COLO668 (cell line): ENCODE results near the gene FARSA.
"Not testable (repeated sequence)": the region's sequence is repeated elsewhere in the genome, so short reads cannot be mapped to it uniquely, and the experiment has no call there.

ENCODE experiments used
- DNase-seq: peaks from one replicate; lab custom pipeline; 2025; ENCODE audit not compliant: unreplicated experiment; lab: John Stamatoyannopoulos, UW

FARSA gene

DNA sequence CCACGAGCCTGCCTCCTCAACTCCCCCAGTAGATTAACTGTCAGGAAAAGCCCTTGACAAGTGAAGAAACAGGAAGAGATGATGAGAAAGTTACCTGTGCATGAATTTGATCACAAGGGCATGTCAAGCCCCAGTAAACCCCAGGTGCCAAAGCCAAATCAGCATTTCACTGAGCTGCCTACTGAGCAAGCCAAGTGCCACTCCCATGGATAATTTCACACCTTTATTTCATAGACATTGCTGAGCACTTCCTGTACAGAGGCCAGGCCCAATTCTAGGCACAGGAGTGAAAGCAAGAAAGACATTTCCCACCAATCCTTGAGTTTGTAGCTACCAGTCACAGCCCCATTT lies 21.1 kb upstream of the FARSA start:
- no peak for DNase-seq

DNA sequence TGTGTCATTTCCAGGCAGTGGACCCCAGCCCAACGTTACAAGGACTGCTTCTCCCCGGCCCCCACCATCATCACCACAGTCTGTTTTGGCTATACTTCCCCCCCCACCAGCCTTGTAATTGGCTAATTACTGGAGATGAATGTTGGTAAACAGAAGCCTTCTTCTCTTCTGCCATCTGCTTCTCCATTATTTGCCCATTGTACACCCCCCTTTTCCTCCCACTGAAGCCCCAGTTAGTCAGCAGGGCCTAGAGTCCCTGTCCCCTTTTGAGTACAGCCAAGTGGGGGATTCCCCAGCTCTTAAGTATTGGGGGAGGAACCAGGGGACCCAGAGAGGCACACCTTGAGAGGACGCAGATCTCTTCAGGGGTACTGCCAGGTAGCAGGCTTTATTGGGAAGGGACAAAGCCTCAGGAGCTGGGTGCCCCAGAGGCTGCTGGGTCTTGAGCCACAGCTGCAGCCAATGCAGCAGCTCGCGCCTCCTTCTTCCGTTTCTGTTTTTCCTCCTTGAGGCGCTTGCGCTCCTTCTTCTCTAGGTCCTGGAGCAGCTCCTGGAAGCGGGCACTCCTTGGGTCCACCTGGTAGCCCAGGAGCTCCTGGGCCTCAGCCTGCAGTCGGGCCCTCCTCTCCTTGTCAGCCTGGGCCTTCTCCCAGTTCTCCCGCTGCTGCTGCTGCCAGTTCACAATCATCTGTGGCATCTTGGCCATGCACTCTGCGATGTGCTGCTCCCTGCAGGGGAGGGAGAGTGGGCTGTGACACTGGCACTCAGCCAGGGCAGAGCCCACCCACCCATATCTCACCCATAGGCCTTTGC lies 20.5 kb upstream of the FARSA start:
- no peak for DNase-seq

DNA sequence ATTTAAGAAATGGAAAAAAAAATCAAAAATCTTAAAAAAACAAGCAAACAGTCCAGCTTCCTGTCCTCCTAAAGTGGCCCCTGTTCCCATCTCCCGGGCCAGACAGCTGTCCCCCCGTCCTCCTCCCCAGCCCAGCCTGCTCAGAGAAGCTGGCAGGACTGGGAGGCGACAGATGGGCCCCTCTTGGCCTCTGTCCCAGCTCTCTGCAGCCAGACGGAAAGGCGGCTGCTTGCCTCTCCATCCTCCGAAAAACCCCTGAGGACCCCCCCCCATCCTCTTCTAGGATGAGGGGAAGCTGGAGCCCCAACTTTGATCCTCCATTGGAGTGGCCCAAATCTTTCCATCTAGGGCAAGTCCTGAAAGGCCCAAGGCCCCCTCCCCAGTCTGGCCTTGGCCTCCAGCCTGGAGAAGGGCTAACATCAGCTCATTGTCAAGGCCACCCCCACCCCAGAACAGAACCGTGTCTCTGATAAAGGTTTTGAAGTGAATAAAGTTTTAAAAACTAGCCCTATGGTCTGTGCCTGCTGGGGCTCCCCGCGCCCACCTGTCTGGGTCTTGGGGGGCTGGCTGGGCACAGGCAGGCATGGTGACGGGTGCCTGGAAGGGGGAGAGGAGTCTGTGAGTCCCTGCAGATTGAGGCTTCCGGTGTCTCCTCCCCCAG lies 19.8 kb upstream of the FARSA start:
- DNase-seq = no peak

DNA sequence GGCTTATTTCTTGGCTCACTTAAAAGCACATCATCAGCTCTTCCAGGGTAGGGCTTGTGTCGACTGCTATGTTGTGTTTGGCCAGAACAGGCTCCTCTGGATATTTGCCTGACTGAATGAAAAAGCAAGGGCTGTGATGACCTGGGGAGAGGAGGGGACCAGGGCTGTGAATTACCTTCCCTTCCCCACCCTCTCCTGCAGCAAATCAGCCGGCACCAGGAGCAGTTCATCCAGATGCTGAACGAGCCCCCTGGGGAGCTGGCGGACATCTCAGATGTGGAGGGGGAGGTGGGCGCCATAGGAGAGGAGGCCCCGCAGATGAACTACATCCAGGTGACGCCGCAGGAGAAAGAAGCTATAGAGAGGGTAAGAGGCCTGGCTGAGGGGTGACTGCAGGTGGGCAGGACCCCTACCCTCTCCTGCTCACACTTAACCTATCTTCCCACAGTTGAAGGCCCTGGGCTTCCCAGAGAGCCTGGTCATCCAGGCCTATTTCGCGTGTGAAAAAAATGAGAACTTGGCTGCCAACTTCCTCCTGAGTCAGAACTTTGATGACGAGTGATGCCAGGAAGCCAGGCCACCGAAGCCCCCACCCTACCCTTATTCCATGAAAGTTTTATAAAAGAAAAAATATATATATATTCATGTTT lies 19.1 kb upstream of the FARSA start:
- no peak for DNase-seq

DNA sequence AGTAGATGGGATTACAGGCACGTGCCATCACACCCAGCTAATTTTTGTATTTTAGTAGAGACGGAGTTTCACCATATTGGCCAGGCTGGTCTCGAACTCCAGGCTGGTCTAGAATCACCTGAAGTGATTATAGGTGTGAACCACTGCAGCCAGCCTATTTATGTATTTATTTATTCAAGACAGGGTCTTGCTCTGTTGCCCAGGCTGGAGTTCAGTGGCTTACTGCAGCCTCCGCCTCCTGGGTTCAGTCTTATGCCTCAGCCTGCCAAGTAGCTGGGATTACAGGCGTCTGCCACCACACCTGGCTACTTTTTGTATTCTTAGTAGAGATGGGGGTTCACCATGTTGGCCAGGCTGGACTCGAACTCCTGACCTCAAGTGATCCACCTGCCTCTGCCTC lies 18.5 kb upstream of the FARSA start:
- DNase-seq = not testable (repeated sequence)

DNA sequence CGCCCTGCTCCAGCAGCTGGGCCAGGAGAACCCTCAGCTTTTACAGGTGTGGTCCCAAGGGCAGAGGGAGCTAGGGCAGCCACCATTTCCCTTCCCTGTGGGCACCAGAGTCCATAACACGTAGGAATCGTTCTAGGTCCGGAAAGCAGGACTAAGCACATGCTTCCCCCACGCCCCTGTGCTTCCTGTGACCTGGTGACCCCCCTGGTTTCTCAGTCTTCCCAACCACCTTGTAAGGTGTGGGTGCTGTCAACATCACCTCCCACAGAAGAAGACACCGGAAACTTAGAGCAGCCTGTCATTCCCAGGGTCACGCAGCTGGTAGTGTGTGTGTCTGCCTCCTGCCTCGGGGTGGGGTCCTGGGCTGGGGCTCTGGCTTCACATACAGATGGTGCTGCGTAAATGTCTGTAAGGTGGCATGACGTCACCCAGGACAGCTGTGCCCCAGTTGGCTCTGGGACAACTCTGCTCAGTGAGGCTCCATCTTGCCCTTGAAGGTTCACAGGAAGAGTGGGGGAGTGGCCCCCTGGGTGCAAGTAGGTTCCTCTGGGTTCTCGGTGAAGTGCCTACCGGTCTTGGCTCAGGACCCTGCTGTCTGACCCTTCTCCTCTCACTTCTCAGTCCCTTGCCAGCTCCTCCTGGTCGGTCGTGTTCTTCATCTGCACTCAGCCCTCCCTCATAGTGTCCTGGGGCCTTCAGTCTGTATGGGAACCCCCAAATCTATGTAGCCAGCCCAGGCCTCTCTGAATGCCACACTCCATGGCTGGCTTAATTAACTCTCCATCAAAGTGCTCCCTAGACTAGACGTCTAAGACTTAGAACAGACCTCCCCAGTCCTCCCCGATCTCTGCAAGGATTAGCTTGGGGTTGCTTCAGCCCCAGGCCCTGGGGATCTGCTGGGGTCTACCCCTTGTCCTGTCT lies 16.1 kb upstream of the FARSA start:
- no peak for DNase-seq

DNA sequence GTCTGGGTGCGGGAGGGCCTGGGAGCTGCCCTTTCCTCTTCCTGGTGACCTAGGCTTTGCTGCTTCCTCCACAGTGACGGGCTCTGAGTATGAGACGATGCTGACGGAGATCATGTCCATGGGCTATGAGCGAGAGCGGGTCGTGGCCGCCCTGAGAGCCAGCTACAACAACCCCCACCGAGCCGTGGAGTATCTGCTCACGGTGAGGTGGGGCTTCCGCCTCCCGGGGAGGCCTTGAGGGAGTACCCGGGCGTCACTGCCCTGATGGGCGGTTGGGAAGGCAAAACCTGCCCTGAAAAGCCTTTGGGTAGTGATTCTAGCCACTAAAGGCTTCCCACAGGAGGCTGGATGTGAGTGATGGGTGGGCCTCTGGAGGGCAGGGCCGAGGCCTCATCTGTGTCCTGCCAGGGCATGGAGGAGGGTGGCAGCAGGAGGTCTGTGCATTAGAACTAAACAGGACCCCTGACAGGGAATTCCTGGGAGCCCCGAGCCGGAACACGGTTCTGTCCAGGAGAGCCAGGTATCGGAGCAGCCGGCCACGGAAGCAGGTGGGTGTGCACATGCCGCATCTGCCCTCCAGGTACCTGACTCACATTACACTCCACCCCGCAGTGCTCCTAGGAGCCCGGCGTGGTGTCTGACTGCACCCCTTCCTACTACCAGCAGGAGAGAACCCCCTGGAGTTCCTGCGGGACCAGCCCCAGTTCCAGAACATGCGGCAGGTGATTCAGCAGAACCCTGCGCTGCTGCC lies 15.3 kb upstream of the FARSA start:
- no peak for DNase-seq

DNA sequence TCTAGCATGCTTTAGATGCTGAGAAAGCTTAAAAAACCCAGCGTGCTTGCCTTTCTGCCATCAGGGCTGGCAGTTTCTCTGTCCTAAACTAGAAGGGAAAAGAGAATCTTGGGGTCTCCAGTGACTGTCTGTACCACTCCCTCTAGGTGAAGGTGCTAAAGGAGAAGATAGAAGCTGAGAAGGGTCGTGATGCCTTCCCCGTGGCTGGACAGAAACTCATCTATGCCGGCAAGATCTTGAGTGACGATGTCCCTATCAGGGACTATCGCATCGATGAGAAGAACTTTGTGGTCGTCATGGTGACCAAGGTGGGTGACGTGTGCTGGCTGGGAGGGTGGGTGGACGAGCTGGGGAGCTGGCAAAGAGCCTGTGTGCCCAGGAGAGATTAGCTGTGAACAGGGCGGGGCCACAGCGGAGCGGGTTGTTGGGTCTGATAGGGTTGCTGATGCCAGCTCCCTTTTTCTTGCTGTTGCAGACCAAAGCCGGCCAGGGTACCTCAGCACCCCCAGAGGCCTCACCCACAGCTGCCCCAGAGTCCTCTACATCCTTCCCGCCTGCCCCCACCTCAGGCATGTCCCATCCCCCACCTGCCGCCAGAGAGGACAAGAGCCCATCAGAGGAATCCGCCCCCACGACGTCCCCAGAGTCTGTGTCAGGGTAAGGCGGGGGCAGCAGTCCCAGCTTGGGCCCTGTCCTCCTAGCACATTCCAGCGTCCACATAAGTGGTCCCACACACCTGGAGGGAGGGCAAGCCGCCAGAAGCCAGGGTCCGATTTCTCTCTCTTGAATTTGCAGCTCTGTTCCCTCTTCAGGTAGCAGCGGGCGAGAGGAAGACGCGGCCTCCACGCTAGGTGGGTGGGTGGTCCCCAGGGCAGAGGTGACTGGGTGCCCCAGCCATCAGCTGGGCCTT lies 14.4 kb upstream of the FARSA start:
- no peak for DNase-seq

DNA sequence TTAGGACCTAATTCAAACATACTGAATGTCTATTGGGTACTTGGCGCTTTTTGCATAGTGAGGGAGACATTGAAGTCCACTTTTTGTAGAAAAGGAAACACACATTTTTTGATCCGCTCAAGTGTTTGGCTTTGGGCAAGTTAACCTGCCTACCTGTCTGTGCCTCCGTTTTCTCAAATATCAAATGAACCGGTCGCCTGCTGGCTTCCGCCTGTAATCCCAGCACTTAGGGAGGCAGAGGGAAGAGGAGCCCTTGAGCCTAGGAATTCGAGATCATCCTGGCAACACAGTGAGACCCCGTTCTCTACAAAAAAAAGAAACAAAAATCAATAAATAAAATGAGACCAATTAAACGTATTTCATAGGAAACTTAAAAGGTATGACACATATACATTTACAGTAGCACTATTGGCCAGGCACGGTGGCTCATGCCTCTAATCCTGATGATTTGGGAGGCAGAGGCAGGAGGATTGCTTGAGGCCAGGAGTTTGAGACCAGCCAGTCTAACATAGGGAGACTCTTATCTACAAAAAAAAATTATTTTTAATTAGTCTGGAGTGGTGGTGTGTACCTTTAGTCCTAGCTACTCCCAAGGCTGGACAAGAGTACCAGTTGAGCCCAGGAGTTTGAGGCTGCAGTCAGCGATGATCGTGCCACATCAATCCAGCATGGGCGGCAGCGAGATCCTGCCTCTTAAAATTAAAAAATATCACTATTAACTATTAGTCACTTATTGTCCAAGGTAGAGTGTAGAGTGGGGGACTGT lies 13.4 kb upstream of the FARSA start:
- DNase-seq = peak; percentile 14

DNA sequence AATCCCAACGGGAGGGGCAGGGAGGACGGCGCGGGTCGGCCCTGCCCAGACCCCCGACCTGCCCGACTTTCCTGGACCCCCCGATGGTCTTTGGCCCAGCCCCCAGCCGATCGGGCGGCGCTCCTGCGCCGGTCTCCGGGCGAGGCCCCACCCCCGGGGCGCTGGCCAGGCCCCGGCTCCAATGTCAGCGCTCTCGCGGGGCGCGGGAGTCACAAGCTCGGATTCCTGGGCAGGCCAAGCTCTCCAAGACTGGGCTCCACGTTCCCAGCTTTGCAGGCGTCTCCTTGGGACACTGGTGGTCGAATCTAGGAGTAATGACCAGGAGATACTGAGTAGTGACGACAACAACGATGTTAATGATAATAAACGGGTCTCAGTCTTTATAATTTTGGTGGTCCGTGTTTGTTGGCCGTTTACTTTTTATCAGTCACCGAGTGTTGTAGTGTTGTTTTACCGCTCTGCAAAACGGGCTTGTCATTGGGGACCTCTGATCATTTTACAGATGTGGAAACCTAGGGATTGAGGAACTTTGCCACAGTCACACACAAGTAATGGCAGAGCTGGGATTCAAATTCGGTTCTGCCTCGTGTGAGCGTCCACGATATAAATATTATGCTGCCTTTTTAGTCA lies 12.7 kb upstream of the FARSA start:
- peak; percentile 88 for DNase-seq

DNA sequence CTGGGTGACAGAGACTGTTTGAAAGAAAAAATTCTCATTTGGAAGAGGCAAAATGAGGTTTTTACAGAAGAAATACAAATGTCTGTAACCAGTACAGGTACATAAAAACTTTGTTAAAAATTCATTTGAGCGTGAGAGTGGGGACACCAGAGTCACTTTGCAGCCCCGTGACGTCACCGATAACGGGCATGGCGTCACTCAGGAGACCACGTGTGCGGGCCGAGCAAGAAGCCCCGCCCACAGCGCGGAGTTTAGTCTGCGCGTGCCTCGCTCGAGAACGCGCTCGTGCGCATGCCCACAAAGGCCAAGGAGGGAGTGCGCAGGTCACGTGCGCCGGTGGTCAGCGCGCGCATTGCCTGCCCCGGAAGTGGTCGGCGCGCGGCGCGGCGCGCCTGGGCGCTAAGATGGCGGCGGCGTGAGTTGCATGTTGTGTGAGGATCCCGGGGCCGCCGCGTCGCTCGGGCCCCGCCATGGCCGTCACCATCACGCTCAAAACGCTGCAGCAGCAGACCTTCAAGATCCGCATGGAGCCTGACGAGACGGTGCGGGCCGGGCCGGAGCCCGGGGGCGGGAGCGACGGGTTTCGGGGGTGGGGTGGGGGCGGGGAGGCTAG lies 12.1 kb upstream of the FARSA start, which contains the start of gene RAD23A:
RAD23A (plus strand) TSS at position 384 of the 613 bp plus-strand sequence; CDS start at position 471, 87 bp downstream.
- DNase-seq = peak; percentile 99

DNA sequence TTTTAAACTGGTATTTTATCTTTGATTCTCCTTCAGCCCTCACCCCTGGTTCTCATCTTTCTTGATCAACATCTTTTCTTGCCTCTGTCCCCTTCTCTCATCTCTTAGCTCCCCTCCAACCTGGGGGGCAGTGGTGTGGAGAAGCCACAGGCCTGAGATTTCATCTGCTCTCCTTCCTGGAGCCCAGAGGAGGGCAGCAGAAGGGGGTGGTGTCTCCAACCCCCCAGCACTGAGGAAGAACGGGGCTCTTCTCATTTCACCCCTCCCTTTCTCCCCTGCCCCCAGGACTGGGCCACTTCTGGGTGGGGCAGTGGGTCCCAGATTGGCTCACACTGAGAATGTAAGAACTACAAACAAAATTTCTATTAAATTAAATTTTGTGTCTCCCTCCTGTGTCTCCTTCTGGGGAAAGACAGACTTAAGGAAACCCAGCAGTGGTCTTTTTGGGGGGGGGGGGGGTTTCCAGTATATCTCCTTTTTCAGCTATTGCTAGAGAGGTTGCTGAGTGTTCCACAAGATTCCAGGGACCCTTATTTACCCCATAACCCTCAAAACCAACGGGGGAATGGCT lies 10.7 kb upstream of the FARSA start:
- DNase-seq = no peak

DNA sequence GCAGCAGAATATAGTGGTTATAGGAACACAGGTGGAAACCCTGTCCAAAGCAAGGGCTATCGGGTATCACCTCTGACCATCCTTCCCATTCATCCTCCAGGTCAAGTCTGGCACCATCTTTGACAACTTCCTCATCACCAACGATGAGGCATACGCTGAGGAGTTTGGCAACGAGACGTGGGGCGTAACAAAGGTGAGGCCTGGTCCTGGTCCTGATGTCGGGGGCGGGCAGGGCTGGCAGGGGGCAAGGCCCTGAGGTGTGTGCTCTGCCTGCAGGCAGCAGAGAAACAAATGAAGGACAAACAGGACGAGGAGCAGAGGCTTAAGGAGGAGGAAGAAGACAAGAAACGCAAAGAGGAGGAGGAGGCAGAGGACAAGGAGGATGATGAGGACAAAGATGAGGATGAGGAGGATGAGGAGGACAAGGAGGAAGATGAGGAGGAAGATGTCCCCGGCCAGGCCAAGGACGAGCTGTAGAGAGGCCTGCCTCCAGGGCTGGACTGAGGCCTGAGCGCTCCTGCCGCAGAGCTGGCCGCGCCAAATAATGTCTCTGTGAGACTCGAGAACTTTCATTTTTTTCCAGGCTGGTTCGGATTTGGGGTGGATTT lies 10.0 kb upstream of the FARSA start:
- no peak for DNase-seq

DNA sequence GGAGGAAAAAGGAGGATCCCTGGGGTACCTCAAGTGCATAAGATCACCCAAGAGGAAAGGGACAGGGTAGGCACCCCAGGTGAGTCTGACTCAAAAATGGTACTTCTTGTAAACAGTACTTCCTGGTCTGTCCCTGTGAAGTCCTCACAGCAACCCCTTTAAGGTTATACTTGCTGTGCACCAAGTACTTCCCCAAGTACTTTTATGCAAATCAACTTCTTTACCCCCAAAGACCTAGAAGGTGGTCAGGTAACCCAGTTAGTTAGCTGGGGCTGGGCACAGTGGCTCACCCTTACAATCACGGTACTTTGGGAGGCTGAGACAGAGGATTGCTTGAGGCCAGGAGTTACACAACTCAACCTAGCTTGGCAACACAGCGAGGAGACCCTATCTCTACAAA lies 7.4 kb upstream of the FARSA start:
- no peak for DNase-seq

DNA sequence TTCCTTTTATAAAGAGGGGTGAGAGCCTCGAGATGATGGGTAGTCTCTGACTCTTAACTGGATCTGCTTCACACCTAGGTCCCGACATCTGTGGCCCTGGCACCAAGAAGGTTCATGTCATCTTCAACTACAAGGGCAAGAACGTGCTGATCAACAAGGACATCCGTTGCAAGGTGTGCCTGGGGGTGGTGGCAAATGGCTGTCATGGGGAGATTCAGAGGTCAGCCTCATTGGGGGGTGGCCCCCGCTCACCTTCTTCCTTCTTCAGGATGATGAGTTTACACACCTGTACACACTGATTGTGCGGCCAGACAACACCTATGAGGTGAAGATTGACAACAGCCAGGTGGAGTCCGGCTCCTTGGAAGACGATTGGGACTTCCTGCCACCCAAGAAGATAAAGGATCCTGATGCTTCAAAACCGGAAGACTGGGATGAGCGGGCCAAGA lies 6.5 kb upstream of the FARSA start:
- no peak for DNase-seq

DNA sequence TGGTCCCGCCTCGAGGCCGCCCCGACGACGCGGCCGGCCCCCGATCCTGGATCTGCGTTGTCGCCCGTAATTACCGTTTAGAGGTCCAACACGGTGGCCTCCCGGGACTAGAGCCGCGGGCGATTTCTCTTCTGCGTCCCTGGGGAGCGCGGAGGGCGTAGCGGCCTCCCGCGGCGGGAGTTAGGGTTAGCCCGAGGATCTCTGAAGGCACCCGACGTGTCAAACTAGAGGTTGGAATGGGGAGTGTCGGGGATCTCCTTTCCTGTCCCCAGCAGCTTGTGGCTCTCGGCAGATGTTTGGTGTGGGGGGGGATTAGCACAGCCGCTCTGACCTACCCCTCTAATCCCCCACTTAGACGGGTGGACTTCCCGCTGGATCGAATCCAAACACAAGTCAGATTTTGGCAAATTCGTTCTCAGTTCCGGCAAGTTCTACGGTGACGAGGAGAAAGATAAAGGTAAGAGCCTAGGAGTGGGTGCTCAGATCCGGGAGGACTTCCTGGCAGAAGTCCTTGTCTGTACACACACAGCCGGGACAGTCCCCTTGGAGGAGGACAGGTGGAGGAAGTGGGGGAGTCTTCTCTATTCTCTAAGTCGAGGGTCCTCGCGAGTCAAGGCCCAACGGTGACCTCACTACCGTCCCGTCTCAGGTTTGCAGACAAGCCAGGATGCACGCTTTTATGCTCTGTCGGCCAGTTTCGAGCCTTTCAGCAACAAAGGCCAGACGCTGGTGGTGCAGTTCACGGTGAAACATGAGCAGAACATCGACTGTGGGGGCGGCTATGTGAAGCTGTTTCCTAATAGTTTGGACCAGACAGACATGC lies 5.5 kb upstream of the FARSA start:
- peak; percentile 54 for DNase-seq
